K562 (cell line): ENCODE measurements around the gene PARP15. TPM values are rescaled to one million over a fixed set of nuclear protein-coding genes. Genes with fewer than 3 reads are reported as not detected.

ENCODE experiments used
- ATAC-seq: fragments of 200-7000 bp; cut with Tn5 transposase; 3 replicates; pipeline ENCODE4 v1.9.1; 2020; ENCODE audit warnings: moderate library complexity
- Bru-seq: library from RNA; stranded (reverse); fragments of 400-500 nt; gene quantifications from one replicate; lab custom pipeline; 2021; lab: Mats Ljungman, UMichigan
- BruChase-seq, 2 experiments: library from RNA; stranded (reverse); fragments of 400-500 nt; gene quantifications; one replicate each; lab custom pipeline; 2021; lab: Mats Ljungman, UMichigan
- BruUV-seq: library from RNA; stranded (reverse); fragments of 400-500 nt; replicated peaks from 2 replicates; lab custom pipeline; 2021; lab: Mats Ljungman, UMichigan
- CTCF ChIA-PET: fragments of 300-600 bp; formaldehyde crosslinking; extraction: SDS; loops from one replicate; lab custom pipeline; 2021; ENCODE audit warnings: low intra/inter-chr PET ratio; lab: Yijun Ruan, JAX
- POLR2A ChIA-PET: fragments of 300-600, 350-650 bp; sonication (Branson Sonifier 250); formaldehyde crosslinking; extraction: SDS; loops from one replicate; lab custom pipeline; 2021; ENCODE audit warnings: antibody characterized with exemption, inconsistent platforms; lab: Yijun Ruan, JAX
- DNase-seq, 4 experiments: peaks; one replicate each; pipeline versions ENCODE4 v3.0.0 to v3.0.0-alpha.2; 2011 to 2018; ENCODE audit warnings: low spot score in 3 of 4, mixed read lengths in 3 of 4; ENCODE audit errors: extremely low read depth in 1 of 4
- FAIRE-seq: peaks from 2 replicates; lab custom pipeline; 2011; peaks lifted over from hg19 to GRCh38; lab: Jason Lieb, UNC
- H2AFZ ChIP-seq: 2 replicates; pipeline ENCODE4 v1.6.0; 2011; ENCODE audit warnings: low read depth, low read length, control low read depth, inconsistent platforms
- H3K27ac ChIP-seq: fragments of 200-600 bp; 3 replicates; pipeline ENCODE4 v1.8.0; 2011; ENCODE audit warnings: low read depth, mild to moderate bottlenecking, control low read depth, inconsistent platforms, low read length, moderate library complexity, mixed read lengths; ENCODE audit errors: extremely low read depth
- H3K27me3 ChIP-seq, 2 experiments: fragments of 300-600 bp in 1 of 2; 2 replicates in 1 of 2; 3 replicates in 1 of 2; pipeline versions ENCODE4 v1.6.0 to v1.8.0; 2011; ENCODE audit warnings: inconsistent platforms in 2 of 2, low read length in 2 of 2, mild to moderate bottlenecking in 1 of 2, mixed read lengths in 1 of 2, moderate library complexity in 1 of 2; ENCODE audit not compliant: control insufficient read depth in 2 of 2, insufficient read depth in 2 of 2
- H3K36me3 ChIP-seq: fragments of 300-600 bp; 3 replicates; pipeline ENCODE4 v1.8.0; 2011; ENCODE audit warnings: mild to moderate bottlenecking, low read length, inconsistent platforms; ENCODE audit not compliant: control insufficient read depth, insufficient read depth
- H3K4me1 ChIP-seq, 2 experiments: fragments of 200-600 bp in 1 of 2; replicated peaks in 1 of 2; 2 replicates in 1 of 2; 3 replicates in 1 of 2; pipeline versions ENCODE4 v1.5.1 to v1.8.0; 2011; ENCODE audit warnings: inconsistent platforms in 2 of 2, low read length in 2 of 2, mild to moderate bottlenecking in 1 of 2, mixed read lengths in 1 of 2, moderate library complexity in 1 of 2; ENCODE audit not compliant: control insufficient read depth in 2 of 2, insufficient read depth in 2 of 2
- H3K4me2 ChIP-seq: 2 replicates; pipeline ENCODE4 v1.6.1; 2011; ENCODE audit warnings: low read length, control low read depth, inconsistent platforms, mixed read lengths; ENCODE audit not compliant: insufficient read depth
- H3K4me3 ChIP-seq: fragments of 200-600 bp; sonication (generic), shearing (Covaris generic); 2 replicates; pipeline ENCODE4 v1.5.1; 2016; ENCODE audit warnings: control low read depth, inconsistent platforms
- H3K79me2 ChIP-seq: fragments of 200-600 bp; 3 replicates; pipeline ENCODE4 v1.8.0; 2011; ENCODE audit warnings: low read length, inconsistent platforms; ENCODE audit not compliant: control insufficient read depth, insufficient read depth
- H3K9ac ChIP-seq, 2 experiments: 2 replicates each; pipeline versions ENCODE4 v1.6.0 to v1.6.1; 2011; ENCODE audit warnings: low read depth in 2 of 2, low read length in 2 of 2, control low read depth in 1 of 2, inconsistent platforms in 1 of 2, mild to moderate bottlenecking in 1 of 2, mixed read lengths in 1 of 2; ENCODE audit not compliant: insufficient read depth in 1 of 2
- H3K9me1 ChIP-seq: one replicate; pipeline ENCODE4 v1.6.0; 2011; ENCODE audit warnings: inconsistent platforms, mild to moderate bottlenecking, low read length, moderate library complexity; ENCODE audit not compliant: control insufficient read depth, insufficient read depth
- H3K9me3 ChIP-seq: replicated peaks from 2 replicates; pipeline ENCODE4 v1.5.1; 2011; ENCODE audit warnings: low read depth, low read length, inconsistent platforms; ENCODE audit not compliant: control insufficient read depth, insufficient read depth
- H4K20me1 ChIP-seq: replicated peaks from 2 replicates; pipeline ENCODE4 v1.6.1; 2011; ENCODE audit warnings: low read length, inconsistent platforms, mixed read lengths; ENCODE audit not compliant: control insufficient read depth, insufficient read depth
- FOXK2 ChIP-seq, 2 experiments: fragments of 450-650 bp; IDR thresholded peaks in 1 of 2; conservative IDR thresholded peaks in 1 of 2; 2 replicates each; pipeline ENCODE4 v1.6.1; 2016; ENCODE audit warnings: low read depth in 2 of 2, mild to moderate bottlenecking in 1 of 2
- ID3 ChIP-seq, 2 experiments: fragments of 250-450 bp in 1 of 2; fragments of 450-650 bp in 1 of 2; sonication (Bioruptor Pico) in 1 of 2; IDR thresholded peaks; 2 replicates each; pipeline versions ENCODE4 v1.6.1 to v1.8.0; 2016 to 2021; ENCODE audit warnings: mild to moderate bottlenecking in 2 of 2, moderate library complexity in 2 of 2, missing compliant biosample characterization in 1 of 2, missing genetic modification characterization in 1 of 2
- KDM1A ChIP-seq, 2 experiments: fragments of 450-650 bp; IDR thresholded peaks; 2 replicates each; pipeline ENCODE4 v1.6.1; 2016; ENCODE audit warnings: mild to moderate bottlenecking in 2 of 2
- SRF ChIP-seq, 2 experiments: fragments of 250-450, 450-650 bp in 1 of 2; sonication (Bioruptor Pico) in 1 of 2; sonication (generic) in 1 of 2; formaldehyde crosslinking; IDR thresholded peaks; 2 replicates each; pipeline versions ENCODE4 v1.5.0 to v1.5.1; 2020 to 2022; ENCODE audit warnings: mild to moderate bottlenecking in 1 of 2, missing genetic modification reagents in 1 of 2
- ZNF699 ChIP-seq: fragments of 250-450 bp; sonication (Bioruptor Pico); IDR thresholded peaks from 2 replicates; pipeline ENCODE4 v1.8.0; 2021; ENCODE audit warnings: mild to moderate bottlenecking, moderate library complexity; ENCODE audit not compliant: insufficient replicate concordance
- WGBS: fragments of 100-300 bp; shearing (Covaris generic); methylation state at CpG from one replicate; pipeline ENCODE4 v1.1.6; 2016; ENCODE audit warnings: low coverage, mixed read lengths; ENCODE audit not compliant: insufficient coverage; ENCODE audit errors: missing lambda C conversion rate; 5-methylcytosine and 5-hydroxymethylcytosine counted together
- in situ Hi-C: fragments of 300-500 bp; cut with MboI; formaldehyde crosslinking; loops from 4 replicates; pipeline ENCODE4 v1.15.0; 2018; ENCODE audit warnings: inconsistent platforms, mixed read lengths
- intact Hi-C: fragments of 100-400 bp; cut with micrococcal nuclease; formaldehyde crosslinking; loops from 2 replicates; pipeline ENCODE4 v1.14.2; 2022
- long read RNA-seq, 3 experiments: library from polyadenylated mRNA in 2 of 3; library from RNA in 1 of 3; unstranded in 2 of 3; stranded (forward) in 1 of 3; transcript quantifications; one replicate each; pipeline ENCODE4 v2.0.0, GENCODE V29; 2019 to 2022
- polyA minus RNA-seq, 3 experiments: library from RNA; depleted of rRNA, polyadenylated mRNA; stranded (reverse); fragments of >200 nt; gene quantifications; 2 replicates each; pipeline ENCODE4 v1.2.3, GENCODE V29; 2011
- polyA plus RNA-seq, 8 experiments: library from polyadenylated mRNA; depleted of rRNA in 4 of 8; stranded (reverse) in 5 of 8; unstranded in 3 of 8; fragments of >200 nt; fragmentation: Nextera tagmentation in 2 of 8; fragmentation: Illumina TruSeq in 1 of 8; extraction: Ambion mirVana in 2 of 8; extraction: Trizol in 1 of 8; gene quantifications; 2 replicates each; pipeline versions ENCODE4 v1.2.1 to v1.2.3, GENCODE V29; 2011 to 2014; ENCODE audit warnings: inconsistent platforms in 1 of 8, missing spikeins in 1 of 8
- total RNA-seq, 7 experiments: library from RNA; depleted of rRNA in 6 of 7; stranded (reverse); fragments of >200 nt in 6 of 7; fragmentation: Illumina TruSeq in 2 of 7; extraction: Trizol in 2 of 7; gene quantifications; 2 replicates each; pipeline versions ENCODE4 v1.2.1 to v1.2.3, GENCODE V29; 2011 to 2021; ENCODE audit warnings: low replicate concordance in 1 of 7

PARP15 gene
- total RNA-seq (2011; cell fraction: chromatin; rRNA removed; ENCODE audit: low replicate concordance): 0.51 and 2.6 TPM in 2 replicates
- 0.50 and 1.3 TPM in 2 replicates for total RNA-seq (2011; cell fraction: nucleolus; rRNA removed)
- total RNA-seq (2011; cell fraction: nucleoplasm; rRNA removed): 0.99 and 1.8 TPM in 2 replicates
- 0.05 and 0.08 TPM in 2 replicates for total RNA-seq (2014; rRNA removed)
- total RNA-seq (2014; rRNA removed; fragmentation: Illumina TruSeq; extraction: Trizol): 0.11 and 0.45 TPM in 2 replicates
- total RNA-seq (2015; rRNA removed; fragmentation: Illumina TruSeq; extraction: Trizol): 0.19 and 0.40 TPM in 2 replicates
- 0.38 and 0.45 TPM in 2 replicates for total RNA-seq (2021)
- 0.22 TPM in 1 of 2 replicates, not detected in the other for polyA plus RNA-seq (2011; rRNA removed)
- polyA plus RNA-seq (2011; cell fraction: cytosol; rRNA removed): 0.12 TPM in 1 of 2 replicates, not detected in the other
- 0.03 and 0.44 TPM in 2 replicates for polyA plus RNA-seq (2011; cell fraction: nucleus; rRNA removed)
- polyA plus RNA-seq (2012): 0.30 and 0.42 TPM in 2 replicates
- 0.18 and 0.29 TPM in 2 replicates for polyA plus RNA-seq (2014; fragmentation: Illumina TruSeq; extraction: Trizol)
- polyA plus RNA-seq (2014; fragmentation: Nextera tagmentation; extraction: Ambion mirVana): under 1 TPM; 0.08 to 0.10 TPM
- polyA plus RNA-seq (2014; rRNA removed): 0.13 and 0.61 TPM in 2 replicates
- 0.12 and 0.14 TPM in 2 replicates for polyA minus RNA-seq (2011; rRNA and poly(A)+ RNA removed)
- polyA minus RNA-seq (2011; cell fraction: cytosol; rRNA and poly(A)+ RNA removed): not detected in 2 replicates
- polyA minus RNA-seq (2011; cell fraction: nucleus; rRNA and poly(A)+ RNA removed): 0.13 TPM in 1 of 2 replicates, not detected in the other
- Bru-seq, nascent RNA: percentile 33 among the genes with signal in this experiment
- BruChase-seq, experiment 1, labeled RNA remaining after a 2-hour chase: percentile 35 among the genes with signal in this experiment
- percentile 34 among the genes with signal in this experiment for BruChase-seq, experiment 2, labeled RNA remaining after a 6-hour chase
- long read RNA-seq, experiment 1: 0 reads
- long read RNA-seq, experiment 2: 0 reads
- long read RNA-seq, experiment 3: 0 reads

DNA sequence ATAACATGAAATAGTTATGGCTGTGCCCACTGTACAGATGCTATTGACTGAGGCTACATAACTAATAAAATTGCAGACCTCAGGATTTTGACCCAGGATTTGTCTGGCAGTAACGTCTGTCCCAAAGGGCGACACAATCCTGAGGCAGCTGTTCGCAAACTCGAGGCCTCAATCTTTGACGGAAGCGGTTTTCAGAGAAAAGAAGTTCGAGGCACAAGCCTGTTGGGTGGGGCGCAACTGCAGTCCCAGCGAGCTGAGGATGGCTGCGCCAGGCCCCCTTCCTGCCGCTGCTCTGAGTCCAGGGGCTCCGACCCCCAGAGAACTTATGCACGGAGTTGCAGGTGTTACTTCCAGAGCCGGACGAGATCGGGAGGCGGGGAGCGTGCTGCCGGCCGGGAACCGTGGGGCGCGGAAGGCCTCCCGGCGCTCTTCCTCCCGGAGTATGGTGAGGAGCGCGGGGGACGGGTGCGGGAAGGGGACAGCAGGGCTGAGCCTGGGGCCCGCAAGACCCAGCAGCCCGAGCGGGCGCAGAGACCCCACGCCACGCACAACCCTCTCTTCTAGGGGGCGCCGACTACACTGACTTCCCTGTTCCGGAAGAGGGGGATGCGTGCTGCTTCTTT, at the start of gene PARP15:
Gene PARP15 (plus strand): TSS at position 242 of the 623 bp plus-strand sequence. CDS start 18 bp downstream, at position 260.
- peak within 1 kb of the TSS; percentile 20 to 84 for H3K9ac ChIP-seq
- in situ Hi-C loops: no loop called here
- H3K4me1 ChIP-seq: peaks cover 6 to 7% of the 10 kb centered on the region in 2 experiments; a peak in 3 of 5 replicates
- BruUV-seq: no TSS peak
- H3K4me2 ChIP-seq: peak within 1 kb of the TSS; percentile 32; the same call in 1 of the 2 replicates
- DNase-seq (peak in 2 of 4 experiments; percentile 7), ATAC-seq (peak; percentile 66), FAIRE-seq (no peak)
- no peaks in the 10 kb centered on the region; a peak in 1 of 5 replicates for H3K27me3 ChIP-seq
- no peak within 1 kb of the TSS for H3K27ac ChIP-seq
- no peaks in the 10 kb centered on the region for H4K20me1 ChIP-seq
- peak within 1 kb of the TSS; percentile 27 for H3K4me3 ChIP-seq
- ChIA-PET CTCF (no interaction called here), POLR2A (no interaction called here)
- H3K79me2 ChIP-seq: no peaks in the 10 kb centered on the region
- H3K36me3 ChIP-seq: no peaks in the 10 kb centered on the region
- 19% methylated on average over 16 of the region's 40 CpGs for WGBS
- H2AFZ ChIP-seq: peak within 1 kb of the TSS; percentile 83
- intact Hi-C loops: no loop called here
- 0 out of 2 replicates have a peak, but pooled peaks cover 8% of the 10 kb centered on the region for H3K9me3 ChIP-seq
- no peaks in the 10 kb centered on the region for H3K9me1 ChIP-seq
- no peak for TF ChIP-seq SRF (CRISPR knock-in tag; IDR thresholded peaks at IDR 0.05)
- TF ChIP-seq KDM1A (IDR thresholded peaks at IDR 0.05): peak; percentile 22 to 50; a peak in 1 of 4 replicates
- TF ChIP-seq FOXK2 (conservative IDR thresholded peaks at IDR 0.05 in 1 of 2, IDR thresholded peaks at IDR 0.05 in 1 of 2; ENCODE audit: low read depth in 2 of 2): no peak
- TF ChIP-seq ZNF699: no peak
- TF ChIP-seq ID3 (CRISPR knock-in tag; IDR thresholded peaks at IDR 0.05): no peak
- TF ChIP-seq ID3 (tag; IDR thresholded peaks at IDR 0.05): no peak
